GM21423 (cell line): Measurements from ENCODE around the gene SLC6A16.
"Not testable (repeated sequence)": the region's sequence is repeated elsewhere in the genome, so short reads cannot be mapped to it uniquely, and the experiment has no call there.

Source experiments
- ATAC-seq: cut with Tn5 transposase; IDR thresholded peaks from one replicate; pipeline ENCODE4 v1.9.1; 2021; ENCODE audit warnings: mild to moderate bottlenecking, moderate library complexity; ENCODE audit not compliant: unreplicated experiment

SLC6A16 gene

DNA sequence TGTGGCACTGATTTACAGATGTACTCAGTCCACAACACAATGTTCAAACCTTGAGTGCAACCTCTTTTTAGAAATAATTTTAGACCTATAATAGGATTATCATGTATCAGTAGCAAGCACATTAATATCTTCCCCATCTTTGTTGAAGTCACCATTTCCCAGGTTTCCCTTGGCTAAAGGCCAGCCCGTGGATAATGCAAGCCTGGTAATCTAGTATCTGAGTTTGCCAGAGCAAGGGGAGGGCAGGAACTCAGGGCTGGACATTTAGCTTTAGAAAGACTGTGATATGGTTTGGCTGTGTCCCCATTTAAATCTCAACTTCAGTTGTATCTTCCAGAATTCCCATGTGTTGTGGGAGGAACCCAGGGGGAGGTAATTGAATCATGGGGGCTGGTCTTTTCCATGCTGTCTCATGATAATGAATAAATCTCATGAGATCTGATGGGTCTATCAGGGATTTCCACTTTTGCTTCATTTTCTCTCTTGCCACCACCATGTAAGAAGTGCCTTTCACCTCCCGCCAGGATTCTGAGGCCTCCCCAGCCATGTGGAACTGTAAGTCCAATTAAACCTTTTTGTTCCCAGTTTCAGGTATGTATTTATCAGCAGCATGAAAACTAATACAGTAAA is 37.7 kb downstream of the SLC6A16 start:
- ATAC-seq = no peak

- ATAC-seq = no peak
These were observed 42.8 kb downstream of the SLC6A16 start for GRCh38 chr19:49282184-49282583.

DNA sequence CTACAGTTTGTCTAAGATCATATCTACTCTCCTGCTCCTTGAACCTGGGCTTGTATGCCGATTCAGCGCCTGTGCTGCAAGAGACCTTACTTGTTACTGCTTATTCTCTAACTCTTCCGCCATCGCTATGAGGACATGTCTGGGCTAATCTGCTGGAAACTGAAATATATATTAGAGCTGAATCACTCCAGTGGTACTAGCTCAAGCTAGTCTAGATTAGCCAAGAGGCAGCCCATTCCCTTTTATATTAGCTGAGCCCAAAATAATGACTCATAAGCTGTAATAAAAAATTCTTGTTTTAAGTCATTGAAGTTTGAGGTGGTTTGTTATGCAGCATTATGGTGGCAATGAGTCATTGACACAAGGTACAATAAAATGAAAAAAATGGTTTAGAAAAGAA is 52.8 kb downstream of the SLC6A16 start:
- no peak for ATAC-seq

- ATAC-seq = no peak
These were observed 53.8 kb downstream of the SLC6A16 start for GRCh38 chr19:49271080-49271753.

DNA sequence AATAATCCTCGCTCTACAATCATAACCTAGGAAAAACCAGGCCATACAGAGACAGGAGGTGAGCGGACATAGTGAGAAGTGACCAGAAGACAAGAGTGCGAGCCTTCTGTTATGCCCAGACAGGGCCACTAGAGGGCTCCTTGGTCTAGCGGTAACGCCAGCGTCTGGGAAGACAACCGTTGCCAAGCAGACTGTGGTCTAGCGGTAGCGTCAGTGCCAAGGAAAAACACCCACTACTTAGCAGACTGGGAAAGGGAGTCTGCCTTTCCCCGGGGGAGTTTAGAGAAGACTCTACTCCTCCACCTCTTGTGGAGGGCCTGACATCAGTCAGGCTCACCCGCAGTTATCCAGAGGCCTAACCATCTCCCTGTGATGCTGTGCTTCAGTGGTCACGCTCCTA is 58.6 kb downstream of the SLC6A16 start:
- not testable (repeated sequence) for ATAC-seq

- no peak for ATAC-seq
These were observed 60.7 kb downstream of the SLC6A16 start for GRCh38 chr19:49264258-49264657.

GRCh38 chr19:49261602-49262001 is 63.4 kb downstream of the SLC6A16 start:
- ATAC-seq = no peak

- ATAC-seq = no peak
These were observed 68.3 kb downstream of the SLC6A16 start for GRCh38 chr19:49256691-49257090.

DNA sequence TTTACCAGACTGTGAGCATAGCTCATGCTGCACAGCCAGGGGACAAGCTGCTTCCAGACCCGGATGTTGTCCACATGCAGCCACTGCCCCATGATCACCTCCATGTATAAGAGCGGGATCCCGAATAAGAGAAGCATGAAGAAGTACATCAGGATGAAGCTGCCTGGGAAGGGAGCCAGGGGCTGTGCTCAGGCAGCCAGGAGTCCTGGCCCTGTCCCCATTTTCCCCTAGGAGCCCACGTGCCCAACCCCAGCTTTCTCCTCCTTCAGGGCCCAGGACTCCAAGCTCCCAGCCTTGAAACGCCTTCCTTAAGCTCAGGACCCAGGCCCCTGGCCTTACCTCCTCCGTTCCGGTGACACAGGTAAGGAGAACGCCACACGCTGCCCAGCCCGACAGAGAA is 69.3 kb downstream of the SLC6A16 start:
- ATAC-seq = no peak

GRCh38 chr19:49249933-49250332 is 75.1 kb downstream of the SLC6A16 start:
- no peak for ATAC-seq

DNA sequence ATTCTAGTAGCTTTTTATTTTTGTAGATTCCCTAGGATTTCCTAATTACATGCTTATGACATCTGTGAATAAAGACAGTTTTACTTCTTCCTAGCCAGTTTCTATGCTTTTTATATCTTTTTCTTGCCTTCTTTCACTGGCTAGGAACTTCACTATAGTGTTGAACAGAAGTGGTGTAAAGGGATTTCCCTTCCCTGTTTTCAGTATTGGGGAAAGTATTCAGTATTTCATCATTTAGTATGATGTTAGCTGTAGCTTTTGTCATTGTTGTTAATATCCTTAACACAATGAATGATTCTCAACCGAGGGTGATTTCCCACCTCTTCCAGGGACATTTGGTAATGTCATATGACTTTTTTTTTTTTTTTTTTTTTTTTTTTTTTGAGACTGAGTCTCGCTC is 77.3 kb downstream of the SLC6A16 start:
- ATAC-seq = no peak

GRCh38 chr19:49244256-49244655 is 80.7 kb downstream of the SLC6A16 start:
- no peak for ATAC-seq

DNA sequence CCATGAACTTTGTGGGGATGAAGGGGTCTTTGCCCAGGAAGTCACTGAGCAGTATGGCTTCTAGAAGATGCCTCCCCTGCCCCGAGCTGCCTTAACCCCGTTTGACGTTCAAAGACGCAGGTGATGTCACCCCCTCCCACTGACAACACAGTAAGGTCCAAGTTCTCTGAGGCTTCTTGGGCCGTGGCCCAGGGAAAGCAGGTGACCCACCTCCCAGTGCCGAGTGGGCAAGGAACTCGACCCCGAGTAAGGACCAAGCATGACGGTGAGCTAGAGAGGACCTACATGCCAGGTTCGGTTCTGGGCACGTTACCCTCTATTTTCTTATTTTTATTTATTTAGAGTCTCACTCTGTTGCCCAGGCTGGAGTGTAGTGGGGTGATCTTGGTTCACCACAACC is 81.3 kb downstream of the SLC6A16 start:
- ATAC-seq = no peak

GRCh38 chr19:49243129-49243528 is 81.9 kb downstream of the SLC6A16 start:
- ATAC-seq = no peak

GRCh38 chr19:49241769-49242168 is 83.2 kb downstream of the SLC6A16 start:
- no peak for ATAC-seq
